Activated naive CD4-positive, alpha-beta T cell (primary cell): Measurements from ENCODE around the gene LITAFD.
"Not testable (repeated sequence)": the region's sequence is repeated elsewhere in the genome, so short reads cannot be mapped to it uniquely, and the experiment has no call there.

Experiments
- DNase-seq, 4 experiments: peaks; one replicate each; lab custom pipeline; 2025; lab: John Stamatoyannopoulos, UW

Gene LITAFD

GRCh38 chr16:8872967-8873865 is 8.9 kb upstream of the LITAFD start:
- no peak for DNase-seq

DNA sequence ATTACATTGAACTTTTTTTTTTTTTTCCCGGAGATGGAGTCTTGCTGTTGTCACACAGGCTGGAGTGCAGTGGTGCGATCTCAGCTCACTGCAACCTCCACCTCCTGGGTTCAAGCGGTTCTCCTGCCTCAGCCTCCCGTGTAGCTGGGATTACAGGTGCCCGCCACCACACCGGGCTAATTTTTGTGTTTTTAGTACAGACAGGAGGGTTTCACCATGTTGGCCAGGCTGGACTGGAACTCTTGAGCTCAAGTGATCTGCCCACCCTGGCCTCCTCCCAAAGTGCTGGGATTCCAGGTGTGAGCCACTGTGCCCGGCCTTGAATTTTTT is 8.3 kb upstream of the LITAFD start:
- not testable (repeated sequence) for DNase-seq

GRCh38 chr16:8874388-8874787 is 7.8 kb upstream of the LITAFD start:
- DNase-seq: no peak

GRCh38 chr16:8875317-8875716 is 6.8 kb upstream of the LITAFD start:
- not testable (repeated sequence) for DNase-seq

GRCh38 chr16:8877894-8878522 is 4.1 kb upstream of the LITAFD start:
- no peak for DNase-seq

- DNase-seq: no peak
Measured at GRCh38 chr16:8878523-8878911, 3.6 kb upstream of the LITAFD start.

GRCh38 chr16:8880839-8881510 is 1.2 kb upstream of the LITAFD start:
- no peak for DNase-seq

DNA sequence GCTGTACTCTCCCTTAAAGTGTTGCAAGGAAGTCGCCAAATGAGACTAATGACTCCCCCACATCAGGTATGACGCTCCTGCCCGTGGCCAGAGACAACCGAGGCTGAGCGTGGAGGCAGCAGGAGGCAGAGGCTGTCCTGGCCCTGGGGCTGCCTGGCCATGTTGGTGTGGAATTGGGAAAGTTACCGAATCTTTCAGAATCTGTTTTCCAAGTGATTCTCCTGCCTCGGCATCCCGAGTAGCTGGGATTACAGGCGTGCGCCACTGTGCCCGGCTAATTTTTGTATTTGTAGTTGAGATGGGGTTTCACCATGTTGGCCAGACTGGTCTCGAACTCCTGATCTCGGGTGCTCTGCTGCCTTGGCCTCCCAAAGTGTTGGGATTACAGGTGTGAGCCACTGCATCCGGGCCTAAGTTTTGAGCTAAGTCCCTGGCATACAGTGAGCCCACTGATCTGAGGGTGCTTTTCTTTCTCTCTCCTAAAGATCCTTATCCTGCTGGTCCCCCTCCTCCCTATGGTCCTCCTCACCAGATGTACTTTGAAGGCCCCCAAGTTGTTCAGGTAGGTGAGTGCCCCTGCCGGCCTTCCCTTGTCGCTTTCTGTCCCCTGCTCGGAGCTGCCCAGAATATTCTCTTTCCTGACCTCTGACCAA is 700 bp downstream of the LITAFD start:
- no peak for DNase-seq

GRCh38 chr16:8885674-8886592 is 3.8 kb downstream of the LITAFD start:
- no peak for DNase-seq

GRCh38 chr16:8886593-8887430 is 4.7 kb downstream of the LITAFD start:
- DNase-seq: no peak

DNA sequence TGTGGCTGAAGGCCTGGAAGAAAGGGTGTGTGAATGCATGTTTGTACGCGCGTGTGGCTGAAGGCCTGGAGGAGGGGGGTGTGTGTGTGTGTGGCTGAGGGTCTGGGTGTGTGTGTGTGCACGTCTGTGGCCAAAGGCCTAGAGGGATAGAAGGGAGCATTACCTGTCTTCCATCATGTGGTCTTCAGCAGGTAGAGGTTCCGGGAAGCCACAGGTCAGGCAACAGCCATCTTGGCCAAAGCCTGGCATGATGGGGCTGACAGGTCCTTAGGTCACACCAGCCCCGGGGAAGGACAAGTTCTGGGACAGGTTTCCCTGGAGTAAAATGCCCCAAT is 5.2 kb downstream of the LITAFD start:
- DNase-seq: no peak

DNA sequence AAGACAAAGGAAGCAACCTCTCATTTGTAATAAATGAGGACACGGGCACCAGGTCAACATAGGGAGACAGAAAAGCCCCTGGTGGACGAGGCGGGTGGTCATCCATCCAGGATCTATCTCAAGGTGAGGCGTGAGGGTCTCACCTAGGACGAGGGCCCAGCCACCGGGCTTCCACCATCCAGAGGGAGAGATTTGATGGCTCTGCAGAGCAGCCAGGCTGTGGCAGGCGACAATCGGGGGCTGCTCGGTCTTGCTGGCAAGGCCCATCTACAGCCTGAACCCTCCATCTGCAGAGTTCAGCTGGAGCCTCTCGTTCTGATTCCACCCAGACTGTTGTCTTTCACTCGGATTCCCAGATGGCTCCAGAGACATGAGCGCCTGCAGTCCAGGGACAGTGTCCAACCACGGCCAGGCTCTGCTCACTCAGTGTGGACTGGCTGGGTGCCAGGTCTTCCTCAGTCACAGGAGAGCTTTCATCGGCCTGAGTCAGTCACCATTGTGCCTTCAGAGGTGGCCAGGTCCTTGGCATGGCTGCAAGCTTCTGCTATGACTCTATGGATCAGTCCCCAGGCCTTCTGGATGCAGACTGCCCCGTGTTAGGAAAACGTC is 5.9 kb downstream of the LITAFD start:
- DNase-seq: no peak

GRCh38 chr16:8888951-8889892 is 7.1 kb downstream of the LITAFD start:
- no peak for DNase-seq

DNA sequence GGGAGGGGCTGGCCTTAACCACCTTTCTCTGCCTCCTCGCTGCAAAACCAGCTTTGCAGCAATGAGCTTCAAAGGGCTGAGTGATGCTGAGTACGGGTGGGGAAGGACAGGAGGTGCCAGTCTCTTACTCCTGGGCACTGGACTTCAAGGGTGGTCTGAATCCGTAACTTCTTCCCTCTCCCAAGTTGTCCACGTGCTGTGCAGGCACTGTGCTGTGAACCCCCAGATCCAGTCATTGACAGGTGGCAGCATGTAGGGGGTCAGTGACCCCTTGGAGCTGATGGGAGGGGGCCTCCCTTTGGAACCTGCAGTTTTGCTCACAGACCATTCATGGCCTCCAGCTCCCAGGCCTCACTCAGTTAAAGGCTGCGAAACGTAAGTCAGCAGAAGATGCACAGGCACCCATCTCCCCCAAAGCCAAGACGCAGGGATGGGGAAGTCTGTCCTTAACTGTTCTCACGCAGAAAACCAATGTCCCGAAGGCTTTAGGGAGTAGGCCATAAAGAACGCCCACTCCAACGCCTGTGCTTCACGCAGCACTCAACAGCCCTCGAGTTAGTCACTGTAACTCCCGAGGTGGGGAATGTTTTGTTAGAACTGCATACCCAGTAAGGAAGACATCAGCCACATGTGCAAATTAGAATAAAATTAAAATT is 7.9 kb downstream of the LITAFD start:
- no peak for DNase-seq

DNA sequence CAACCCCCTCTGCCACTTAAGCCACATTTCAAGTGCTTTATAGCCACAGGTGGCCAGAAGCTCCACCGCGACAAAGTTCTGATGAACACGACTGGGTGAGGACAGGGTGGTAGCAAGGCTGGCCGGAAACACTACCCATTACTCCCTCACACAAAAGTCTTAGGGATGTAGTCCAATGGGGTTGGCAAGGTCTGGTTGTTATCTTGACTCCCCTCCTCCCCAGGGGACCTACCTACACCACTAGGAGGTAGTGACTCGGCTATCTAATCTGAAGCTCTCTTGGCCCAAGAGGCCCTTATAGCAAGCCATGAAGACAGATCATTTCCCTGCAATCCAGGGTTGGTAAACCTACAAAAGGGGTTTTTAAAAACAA is 8.4 kb downstream of the LITAFD start:
- no peak for DNase-seq

DNA sequence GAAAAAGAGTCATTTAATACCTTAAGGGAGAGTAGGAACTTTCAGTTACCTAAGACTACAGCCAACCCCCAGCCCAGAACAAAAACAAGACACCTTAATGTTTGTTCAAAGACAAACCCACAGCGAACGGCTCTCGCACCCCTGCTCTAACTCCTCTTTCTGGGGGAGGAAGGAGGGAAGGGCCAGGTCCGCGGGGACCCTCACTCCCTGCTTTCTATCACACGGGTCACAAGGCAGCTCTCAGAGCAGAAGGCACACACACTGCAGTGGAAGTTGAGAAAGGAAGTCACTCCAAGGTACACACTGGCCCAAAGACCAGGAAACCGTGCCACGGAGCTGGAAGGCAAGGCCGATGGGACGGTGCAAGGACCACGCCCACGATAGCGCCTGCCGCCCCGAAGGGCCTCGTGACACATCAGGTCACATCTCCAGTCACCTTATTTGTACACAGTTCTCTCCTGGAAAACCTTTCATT is 10.0 kb downstream of the LITAFD start:
- DNase-seq: no peak

GRCh38 chr16:8893426-8893825 is 11.3 kb downstream of the LITAFD start:
- DNase-seq: no peak

DNA sequence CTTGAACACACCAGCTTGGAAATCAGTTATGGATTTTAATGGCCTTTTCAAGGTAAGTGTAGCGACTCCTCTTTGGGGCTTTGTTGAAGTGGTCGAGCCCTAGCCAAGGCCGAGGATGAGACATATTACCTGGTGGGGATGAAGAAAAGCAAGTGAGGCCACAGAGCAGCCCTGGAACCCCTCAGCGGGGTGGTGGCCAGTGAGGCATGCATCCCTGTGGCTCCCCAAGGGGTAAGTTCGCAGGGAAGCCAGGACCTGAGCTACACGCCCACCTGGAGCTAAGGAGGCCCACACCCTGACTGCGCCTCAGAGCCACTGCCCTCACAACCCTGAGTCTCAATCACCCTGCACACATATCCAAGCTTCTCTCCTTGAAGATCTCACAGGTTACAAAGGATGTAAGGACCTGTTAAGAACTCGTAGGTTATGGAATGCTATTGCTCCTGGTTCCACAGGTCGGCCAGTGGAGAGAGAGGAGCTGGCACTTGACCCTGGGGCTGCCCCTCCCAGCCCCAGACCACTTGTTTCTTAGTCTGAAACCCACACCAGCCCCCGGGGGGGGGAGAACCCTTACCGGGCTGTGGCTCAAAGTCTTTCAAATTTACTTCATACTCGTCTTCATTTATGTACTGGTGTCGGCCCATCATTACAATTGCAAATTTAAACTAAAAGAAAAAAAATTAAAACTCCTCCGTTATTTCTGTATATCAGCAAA is 12.0 kb downstream of the LITAFD start:
- DNase-seq: no peak
